Hepatocyte (in vitro differentiated cells): Measurements from ENCODE around the gene KIF5C. TPM values are rescaled to one million over a fixed set of nuclear protein-coding genes. Genes with fewer than 3 reads are reported as not detected.

Source experiments
- DNase-seq: peaks from one replicate; pipeline ENCODE4 v3.0.0-alpha.2; 2016; ENCODE audit warnings: low spot score
- H2AFZ ChIP-seq: fragments of 200-600 bp; sonication (generic); 2 replicates; pipeline ENCODE4 v1.6.0; 2016; ENCODE audit warnings: antibody characterized with exemption, mild to moderate bottlenecking
- H3K27ac ChIP-seq: fragments of 200-600 bp; sonication (generic); 2 replicates; pipeline ENCODE4 v1.5.1; 2016; ENCODE audit warnings: mild to moderate bottlenecking
- H3K27me3 ChIP-seq: fragments of 200-600 bp; sonication (generic); 2 replicates; pipeline ENCODE4 v1.6.1; 2016
- H3K36me3 ChIP-seq: fragments of 200-600 bp; sonication (generic); replicated peaks from 2 replicates; pipeline ENCODE4 v1.5.1; 2016; ENCODE audit warnings: low read depth; ENCODE audit not compliant: insufficient read depth
- H3K4me1 ChIP-seq: fragments of 200-600 bp; sonication (generic); 2 replicates; pipeline ENCODE4 v1.5.1; 2016; ENCODE audit warnings: mild to moderate bottlenecking, moderate library complexity; ENCODE audit not compliant: insufficient read depth
- H3K4me2 ChIP-seq: fragments of 200-600 bp; sonication (generic); 2 replicates; pipeline ENCODE4 v1.6.0; 2016
- H3K4me3 ChIP-seq: fragments of 200-600 bp; sonication (generic); 2 replicates; pipeline ENCODE4 v1.5.1; 2016; ENCODE audit warnings: mild to moderate bottlenecking
- H3K79me2 ChIP-seq: fragments of 200-600 bp; sonication (generic); 2 replicates; pipeline ENCODE4 v1.6.0; 2017; ENCODE audit warnings: mild to moderate bottlenecking
- H3K9me2 ChIP-seq: fragments of 200-600 bp; sonication (generic); replicated peaks from 2 replicates; pipeline ENCODE4 v1.6.0; 2017; ENCODE audit warnings: mild to moderate bottlenecking; ENCODE audit not compliant: insufficient read depth
- H3K9me3 ChIP-seq: fragments of 200-600 bp; sonication (generic); 2 replicates; pipeline ENCODE4 v1.5.1; 2016; ENCODE audit warnings: low read depth, mild to moderate bottlenecking
- H4K20me1 ChIP-seq: fragments of 200-600 bp; sonication (generic); 2 replicates; pipeline ENCODE4 v1.6.0; 2016; ENCODE audit warnings: mild to moderate bottlenecking; ENCODE audit not compliant: insufficient read depth, poor library complexity, severe bottlenecking
- EZH2 ChIP-seq: fragments of 200-600 bp; sonication (generic); IDR thresholded peaks from 2 replicates; pipeline ENCODE4 v1.6.1; 2016; ENCODE audit warnings: antibody characterized with exemption, mild to moderate bottlenecking, borderline replicate concordance
- EZH2phosphoT487 ChIP-seq: fragments of 200-600 bp; sonication (generic); IDR thresholded peaks from one replicate; pipeline ENCODE4 v1.6.1; 2018; ENCODE audit warnings: antibody characterized with exemption, mild to moderate bottlenecking, low read depth, moderate library complexity; ENCODE audit not compliant: unreplicated experiment, severe bottlenecking
- whole genome bisulfite sequencing: methylation state at CpG from one replicate; pipeline ENCODE4 v1.1.6; 2016; ENCODE audit warnings: low lambda C conversion rate; ENCODE audit errors: missing lambda C conversion rate; 5-methylcytosine and 5-hydroxymethylcytosine counted together
- polyA plus RNA-seq: library from polyadenylated mRNA; unstranded; fragments of >200 nt; fragmentation: Nextera tagmentation; extraction: Ambion mirVana; gene quantifications from 2 replicates; pipeline ENCODE4 v1.2.1, GENCODE V29; 2016
- total RNA-seq: library from RNA; depleted of rRNA; stranded (reverse); fragments of >200 nt; gene quantifications from 2 replicates; pipeline ENCODE4 v1.2.3, GENCODE V29; 2014
- TF ChIP-seq, protein P1 (sequence below): fragments of 200-600 bp; sonication (generic); IDR thresholded peaks from 2 replicates; pipeline ENCODE4 v1.5.1; 2016; ENCODE audit warnings: antibody characterized with exemption, mild to moderate bottlenecking; ENCODE audit not compliant: poor library complexity

The KIF5C gene
- total and polyA plus RNA-seq, 2 experiments from 2014 or later: 2.1 to 3.6 TPM

DNA sequence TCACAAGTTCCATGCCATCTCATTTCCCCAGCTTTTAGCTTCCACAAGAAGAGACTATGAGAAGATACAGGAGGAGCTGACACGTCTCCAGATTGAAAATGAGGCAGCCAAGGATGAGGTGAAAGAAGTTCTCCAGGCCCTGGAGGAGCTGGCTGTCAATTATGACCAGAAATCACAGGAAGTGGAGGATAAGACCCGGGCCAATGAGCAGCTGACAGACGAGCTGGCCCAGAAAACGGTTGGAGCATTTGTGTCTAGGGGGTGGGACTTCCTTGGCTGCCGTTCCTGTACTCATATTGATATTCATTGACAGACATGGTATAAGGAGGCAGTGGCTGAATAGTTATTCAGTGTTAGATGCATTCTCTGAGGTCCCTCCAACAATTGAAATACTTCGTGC, 106.3 kb downstream of the KIF5C start:
- Histone ChIP-seq H3K4me3 (no peak overlapping the region), H3K36me3 (no peaks in the 10 kb centered on the region), H4K20me1 (no peaks in the 10 kb centered on the region), H3K9me3 (no peaks in the 10 kb centered on the region), H3K27me3 (no peaks in the 10 kb centered on the region), H2AFZ (no peak overlapping the region), H3K4me1 (peaks cover 13% of the 10 kb centered on the region), H3K4me2 (no peak overlapping the region), H3K9me2 (no peaks in the 10 kb centered on the region), H3K27ac (no peak overlapping the region), H3K79me2 (no peaks in the 10 kb centered on the region)
- 92% methylated on average over 6 of the region's 6 CpGs for WGBS
- TF ChIP-seq EZH2: no peak
- TF ChIP-seq, protein P1, sequence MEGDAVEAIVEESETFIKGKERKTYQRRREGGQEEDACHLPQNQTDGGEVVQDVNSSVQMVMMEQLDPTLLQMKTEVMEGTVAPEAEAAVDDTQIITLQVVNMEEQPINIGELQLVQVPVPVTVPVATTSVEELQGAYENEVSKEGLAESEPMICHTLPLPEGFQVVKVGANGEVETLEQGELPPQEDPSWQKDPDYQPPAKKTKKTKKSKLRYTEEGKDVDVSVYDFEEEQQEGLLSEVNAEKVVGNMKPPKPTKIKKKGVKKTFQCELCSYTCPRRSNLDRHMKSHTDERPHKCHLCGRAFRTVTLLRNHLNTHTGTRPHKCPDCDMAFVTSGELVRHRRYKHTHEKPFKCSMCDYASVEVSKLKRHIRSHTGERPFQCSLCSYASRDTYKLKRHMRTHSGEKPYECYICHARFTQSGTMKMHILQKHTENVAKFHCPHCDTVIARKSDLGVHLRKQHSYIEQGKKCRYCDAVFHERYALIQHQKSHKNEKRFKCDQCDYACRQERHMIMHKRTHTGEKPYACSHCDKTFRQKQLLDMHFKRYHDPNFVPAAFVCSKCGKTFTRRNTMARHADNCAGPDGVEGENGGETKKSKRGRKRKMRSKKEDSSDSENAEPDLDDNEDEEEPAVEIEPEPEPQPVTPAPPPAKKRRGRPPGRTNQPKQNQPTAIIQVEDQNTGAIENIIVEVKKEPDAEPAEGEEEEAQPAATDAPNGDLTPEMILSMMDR: no peak
- TF ChIP-seq EZH2phosphoT487: no peak
- DNase-seq: no peak

DNA sequence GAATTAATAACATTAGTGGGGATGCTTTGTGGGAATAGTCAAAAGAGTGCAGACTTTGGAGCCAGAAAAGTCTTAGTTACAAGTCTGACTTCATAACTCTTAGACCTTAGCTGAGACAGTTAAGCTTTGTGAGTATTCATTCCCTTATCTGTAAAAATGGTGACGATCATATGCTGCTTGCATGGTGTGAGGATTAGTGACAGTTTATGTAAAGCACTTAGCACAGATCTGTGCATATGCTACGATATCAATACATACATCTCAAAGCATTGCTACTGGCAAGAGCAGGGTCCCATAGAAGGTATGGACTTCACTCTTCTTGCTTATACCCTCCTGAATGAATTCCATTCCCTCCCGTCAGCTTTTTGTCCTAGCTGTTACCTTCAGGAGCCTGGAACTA, 106.8 kb downstream of the KIF5C start:
- H3K9me2 ChIP-seq: no peaks in the 10 kb centered on the region
- H3K9me3 ChIP-seq: no peaks in the 10 kb centered on the region
- H3K4me3 ChIP-seq: no peak overlapping the region
- H4K20me1 ChIP-seq: no peaks in the 10 kb centered on the region
- H2AFZ ChIP-seq: no peak overlapping the region
- H3K36me3 ChIP-seq: no peaks in the 10 kb centered on the region
- WGBS: 81% methylated on average over 3 of the region's 3 CpGs
- peaks cover 13% of the 10 kb centered on the region for H3K4me1 ChIP-seq
- H3K27me3 ChIP-seq: no peaks in the 10 kb centered on the region
- no peak overlapping the region for H3K4me2 ChIP-seq
- no peaks in the 10 kb centered on the region for H3K79me2 ChIP-seq
- no peak overlapping the region for H3K27ac ChIP-seq
- TF ChIP-seq EZH2phosphoT487: no peak
- TF ChIP-seq EZH2: no peak
- TF ChIP-seq, protein P1: no peak
- DNase-seq: no peak

DNA sequence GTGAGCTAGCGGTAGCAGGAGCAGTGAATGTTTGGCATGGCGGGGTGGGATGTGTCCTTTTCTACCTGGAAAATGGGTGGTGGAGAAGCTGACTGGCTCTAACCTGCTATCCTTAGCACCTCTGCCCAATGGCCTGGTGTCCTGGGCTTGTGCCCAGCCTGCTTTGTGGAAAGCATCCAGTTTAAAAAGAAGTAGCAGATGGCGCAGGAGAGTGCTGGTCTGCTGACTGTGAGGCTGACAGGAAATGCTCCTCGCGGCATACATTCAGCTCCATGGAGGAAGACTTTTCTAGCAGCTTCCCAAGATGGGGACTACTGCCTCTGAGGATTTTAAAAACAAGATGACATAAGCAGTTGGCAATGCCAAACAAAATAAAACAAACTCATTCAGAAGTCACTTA, 107.3 kb downstream of the KIF5C start:
- no peak overlapping the region for H3K4me3 ChIP-seq
- H3K27me3 ChIP-seq: no peaks in the 10 kb centered on the region
- H4K20me1 ChIP-seq: no peaks in the 10 kb centered on the region
- H3K27ac ChIP-seq: no peak overlapping the region
- no peak for DNase-seq
- H2AFZ ChIP-seq: no peak overlapping the region
- peaks cover 13% of the 10 kb centered on the region for H3K4me1 ChIP-seq
- no peaks in the 10 kb centered on the region for H3K36me3 ChIP-seq
- H3K79me2 ChIP-seq: no peaks in the 10 kb centered on the region
- no peaks in the 10 kb centered on the region for H3K9me2 ChIP-seq
- TF ChIP-seq EZH2phosphoT487: no peak
- TF ChIP-seq EZH2: no peak
- TF ChIP-seq, protein P1: no peak
- H3K4me2 ChIP-seq: no peak overlapping the region
- 90% methylated on average over 5 of the region's 5 CpGs for WGBS
- H3K9me3 ChIP-seq: no peaks in the 10 kb centered on the region

DNA sequence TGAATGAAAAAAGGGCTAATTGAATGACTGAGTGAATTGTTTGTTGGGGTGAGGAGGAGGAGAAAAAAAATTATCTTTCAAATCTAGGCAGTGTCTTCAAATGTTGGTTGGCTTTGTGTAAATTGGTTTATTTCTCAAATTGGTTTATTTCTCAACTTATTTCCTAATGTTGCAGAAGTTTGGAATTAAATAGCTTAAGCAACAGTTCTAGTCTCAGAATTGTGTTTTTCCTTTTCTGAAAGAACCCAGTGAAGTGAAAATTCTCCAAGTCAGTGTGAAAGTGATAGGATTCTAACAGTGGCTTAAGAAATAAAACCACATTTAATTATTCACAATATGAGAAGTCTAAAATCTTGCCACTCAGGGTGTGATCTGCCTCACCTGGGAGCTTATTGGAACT, 108.9 kb downstream of the KIF5C start:
- Histone ChIP-seq H2AFZ (no peak overlapping the region), H3K9me2 (no peaks in the 10 kb centered on the region), H3K4me3 (no peak overlapping the region), H4K20me1 (no peaks in the 10 kb centered on the region), H3K36me3 (no peaks in the 10 kb centered on the region), H3K27ac (no peak overlapping the region), H3K4me2 (no peak overlapping the region), H3K4me1 (peaks cover 6% of the 10 kb centered on the region), H3K79me2 (no peaks in the 10 kb centered on the region), H3K9me3 (no peaks in the 10 kb centered on the region), H3K27me3 (no peaks in the 10 kb centered on the region)
- DNase-seq: no peak
- TF ChIP-seq EZH2phosphoT487: no peak
- TF ChIP-seq EZH2: no peak
- TF ChIP-seq, protein P1: no peak
